ENCODE measurements around the gene AVP.

- TF ChIP-seq CTCF (IDR thresholded peaks at IDR 0.05) (no peak), ZFX (IDR thresholded peaks at IDR 0.05; ENCODE audit: borderline replicate concordance) (no peak)
Observed at GRCh38 chr20:3133155-3133554, 48.6 kb upstream of the AVP start.

All from 22Rv1 (cell line).